ENCODE data around the gene NFX1.

- TF ChIP-seq, protein P1, sequence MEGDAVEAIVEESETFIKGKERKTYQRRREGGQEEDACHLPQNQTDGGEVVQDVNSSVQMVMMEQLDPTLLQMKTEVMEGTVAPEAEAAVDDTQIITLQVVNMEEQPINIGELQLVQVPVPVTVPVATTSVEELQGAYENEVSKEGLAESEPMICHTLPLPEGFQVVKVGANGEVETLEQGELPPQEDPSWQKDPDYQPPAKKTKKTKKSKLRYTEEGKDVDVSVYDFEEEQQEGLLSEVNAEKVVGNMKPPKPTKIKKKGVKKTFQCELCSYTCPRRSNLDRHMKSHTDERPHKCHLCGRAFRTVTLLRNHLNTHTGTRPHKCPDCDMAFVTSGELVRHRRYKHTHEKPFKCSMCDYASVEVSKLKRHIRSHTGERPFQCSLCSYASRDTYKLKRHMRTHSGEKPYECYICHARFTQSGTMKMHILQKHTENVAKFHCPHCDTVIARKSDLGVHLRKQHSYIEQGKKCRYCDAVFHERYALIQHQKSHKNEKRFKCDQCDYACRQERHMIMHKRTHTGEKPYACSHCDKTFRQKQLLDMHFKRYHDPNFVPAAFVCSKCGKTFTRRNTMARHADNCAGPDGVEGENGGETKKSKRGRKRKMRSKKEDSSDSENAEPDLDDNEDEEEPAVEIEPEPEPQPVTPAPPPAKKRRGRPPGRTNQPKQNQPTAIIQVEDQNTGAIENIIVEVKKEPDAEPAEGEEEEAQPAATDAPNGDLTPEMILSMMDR (IDR thresholded peaks at IDR 0.05; ENCODE audit: insufficient read depth, low read depth, low read length) = no peak
- no peak for TF ChIP-seq EZH2 (IDR thresholded peaks at IDR 0.05; ENCODE audit: insufficient read depth, low read length)
These were observed 45.0 kb upstream of the NFX1 start for GRCh38 chr9:33245341-33245740.
